NOMO-1 treated with DMSO at 0.1 percent for 48 hours (cell line): ENCODE measurements around the gene BSND.
"Not testable (repeated sequence)": the region's sequence is repeated elsewhere in the genome, so short reads cannot be mapped to it uniquely, and the experiment has no call there.

Source experiments
- DNase-seq: peaks from one replicate; lab custom pipeline; 2025; ENCODE audit not compliant: unreplicated experiment; lab: John Stamatoyannopoulos, UW

The BSND gene

GRCh38 chr1:54998677-54999076 lies at the start of gene BSND:
Gene BSND, plus strand, starts transcription at chr1:54998933. Its CDS starts 254 bp downstream, at chr1:54999187.
- DNase-seq: no peak

- DNase-seq: no peak
Measured at GRCh38 chr1:54949053-54949452, 49.7 kb upstream of the BSND start.

- no peak for DNase-seq
Measured at GRCh38 chr1:54950006-54950368, 48.7 kb upstream of the BSND start.

GRCh38 chr1:54950369-54951163 lies 48.2 kb upstream of the BSND start:
- DNase-seq: peak; percentile 80

GRCh38 chr1:54951810-54952226 lies 46.9 kb upstream of the BSND start:
- no peak for DNase-seq

GRCh38 chr1:54952950-54953718 lies 45.6 kb upstream of the BSND start:
- DNase-seq: no peak

GRCh38 chr1:54953846-54954245 lies 44.9 kb upstream of the BSND start:
- DNase-seq: no peak

- DNase-seq: no peak
Measured at GRCh38 chr1:54955359-54955758, 43.4 kb upstream of the BSND start.

GRCh38 chr1:54956726-54957125 lies 42.0 kb upstream of the BSND start:
- no peak for DNase-seq

GRCh38 chr1:54959241-54959640 lies 39.5 kb upstream of the BSND start:
- DNase-seq: peak; percentile 41

GRCh38 chr1:54962612-54963395 lies 35.9 kb upstream of the BSND start:
- no peak for DNase-seq

GRCh38 chr1:54963829-54964228 lies 34.9 kb upstream of the BSND start:
- DNase-seq: not testable (repeated sequence)

- DNase-seq: peak; percentile 97
Measured at GRCh38 chr1:54965624-54966340, 33.0 kb upstream of the BSND start.

- no peak for DNase-seq
Measured at GRCh38 chr1:54967372-54967771, 31.4 kb upstream of the BSND start.

GRCh38 chr1:54968551-54968950 lies 30.2 kb upstream of the BSND start:
- DNase-seq: no peak

GRCh38 chr1:54969879-54970278 lies 28.9 kb upstream of the BSND start:
- DNase-seq: no peak

- DNase-seq: no peak
Measured at GRCh38 chr1:54970901-54971300, 27.8 kb upstream of the BSND start.

- peak; percentile 42 for DNase-seq
Measured at GRCh38 chr1:54971317-54971791, 27.4 kb upstream of the BSND start.

GRCh38 chr1:54972436-54972835 lies 26.3 kb upstream of the BSND start:
- no peak for DNase-seq

GRCh38 chr1:54973205-54973921 lies 25.4 kb upstream of the BSND start:
- no peak for DNase-seq
